WI38 (cell line): Measurements from ENCODE around the gene MAP2K1.
"Not testable (repeated sequence)": the region's sequence is repeated elsewhere in the genome, so short reads cannot be mapped to it uniquely, and the experiment has no call there.

Experiments
- H3K4me3 ChIP-seq: 2 replicates; pipeline ENCODE4 v1.5.1; 2011; ENCODE audit warnings: low read depth, mild to moderate bottlenecking, control low read depth, low read length
- CTCF ChIP-seq: IDR thresholded peaks from 2 replicates; pipeline ENCODE4 v1.5.1; 2012; ENCODE audit warnings: low read depth, mild to moderate bottlenecking, control low read depth, low read length

Gene MAP2K1

GRCh38 chr15:66364944-66365528, 21.7 kb upstream of the MAP2K1 start:
- no peak for TF ChIP-seq CTCF

GRCh38 chr15:66369773-66370651, 16.7 kb upstream of the MAP2K1 start:
- TF ChIP-seq CTCF: no peak
- H3K4me3 ChIP-seq: peak overlapping the region; percentile 29

More at GRCh38 chr15:66364944-66365528, 21.7 kb upstream of the MAP2K1 start:
- no peak overlapping the region for H3K4me3 ChIP-seq

GRCh38 chr15:66374179-66374578, 12.5 kb upstream of the MAP2K1 start:
- H3K4me3 ChIP-seq: no peak overlapping the region
- TF ChIP-seq CTCF: no peak

GRCh38 chr15:66378814-66379430, 7.8 kb upstream of the MAP2K1 start:
- no peak for TF ChIP-seq CTCF
- H3K4me3 ChIP-seq: no peak overlapping the region

GRCh38 chr15:66381376-66381775, 5.3 kb upstream of the MAP2K1 start:
- H3K4me3 ChIP-seq: not testable (repeated sequence)

GRCh38 chr15:66387163-66388042, 691 bp downstream of the MAP2K1 start:
- H3K4me3 ChIP-seq: peak overlapping the region; percentile 90
- TF ChIP-seq CTCF: peak; percentile 32; the same call in 1 of the 2 replicates

- peak overlapping the region; percentile 90 for H3K4me3 ChIP-seq
- TF ChIP-seq CTCF: no peak
These were observed 1.3 kb downstream of the MAP2K1 start for GRCh38 chr15:66388043-66388363.
